A549 (cell line): ENCODE results near the gene SYNPO2. TPM values are rescaled to one million over a fixed set of nuclear protein-coding genes. Genes with fewer than 3 reads are reported as not detected.

Source experiments
- ATAC-seq, 2 experiments: fragments of 200-7000 bp in 1 of 2; fragments of >200 bp in 1 of 2; cut with Nextera tagmentation in 1 of 2; cut with Tn5 transposase in 1 of 2; 3 replicates each; pipeline versions ENCODE4 v1.8.0 to v1.9.1; 2018 to 2020; ENCODE audit warnings: mild to moderate bottlenecking in 1 of 2, moderate library complexity in 1 of 2
- CTCF ChIA-PET: fragments of 300-600 bp; sonication (Branson Sonifier 250); formaldehyde crosslinking; extraction: SDS; loops from one replicate; lab custom pipeline; 2021; ENCODE audit warnings: antibody characterized with exemption, inconsistent platforms; lab: Yijun Ruan, JAX
- POLR2A ChIA-PET: fragments of 350-600 bp; formaldehyde crosslinking; extraction: SDS; loops from one replicate; lab custom pipeline; 2021; ENCODE audit warnings: antibody characterized with exemption, inconsistent platforms; lab: Yijun Ruan, JAX
- DNase-seq, 2 experiments: peaks; one replicate each; pipeline versions ENCODE4 v3.0.0 to v3.0.0-alpha.2; 2011 to 2016; ENCODE audit warnings: low read depth in 1 of 2, low spot score in 1 of 2
- FAIRE-seq: peaks from 2 replicates; lab custom pipeline; 2011; peaks lifted over from hg19 to GRCh38; lab: Jason Lieb, UNC
- H3K27ac ChIP-seq, 2 experiments: fragments of >200 bp; sonication (Bioruptor Twin); formaldehyde crosslinking; 3 replicates each; pipeline ENCODE4 v1.5.1; 2016 to 2017
- H3K4me1 ChIP-seq: fragments of >200 bp; sonication (Bioruptor Twin); formaldehyde crosslinking; 3 replicates; pipeline ENCODE4 v1.6.1; 2016
- H3K4me2 ChIP-seq: fragments of >200 bp; sonication (Bioruptor Twin); formaldehyde crosslinking; 3 replicates; pipeline ENCODE4 v1.6.1; 2016
- H3K4me3 ChIP-seq: fragments of >200 bp; sonication (Bioruptor Twin); formaldehyde crosslinking; 3 replicates; pipeline ENCODE4 v1.5.1; 2016
- H3K9me3 ChIP-seq: fragments of >200 bp; sonication (Bioruptor Twin); formaldehyde crosslinking; 3 replicates; pipeline ENCODE4 v1.6.1; 2016
- BHLHE40 ChIP-seq: IDR thresholded peaks from 2 replicates; pipeline ENCODE4 v1.6.1; 2012; ENCODE audit warnings: low read depth, low read length, inconsistent platforms
- CBX2 ChIP-seq: fragments of 200-600 bp; sonication (generic); IDR thresholded peaks from 2 replicates; pipeline ENCODE4 v1.6.1; 2016; ENCODE audit warnings: low read depth, mild to moderate bottlenecking, borderline replicate concordance
- CBX8 ChIP-seq: fragments of 200-600 bp; sonication (generic); IDR thresholded peaks from 2 replicates; pipeline ENCODE4 v1.6.1; 2016
- E2F6 ChIP-seq: IDR thresholded peaks from 2 replicates; pipeline ENCODE4 v1.6.1; 2012; ENCODE audit warnings: low read depth, borderline replicate concordance
- EHMT2 ChIP-seq: fragments of 200-600 bp; sonication (generic); IDR thresholded peaks from 2 replicates; pipeline ENCODE4 v1.6.1; 2016; ENCODE audit warnings: antibody characterized with exemption, low read depth, mild to moderate bottlenecking, moderate library complexity
- ESRRA ChIP-seq: fragments of 150-350 bp; IDR thresholded peaks from 2 replicates; pipeline ENCODE4 v1.6.1; 2014; ENCODE audit warnings: mild to moderate bottlenecking, low read length, borderline replicate concordance
- FOSB ChIP-seq: fragments of 250-450 bp; sonication (Bioruptor Pico); IDR thresholded peaks from 2 replicates; pipeline ENCODE4 v1.5.0; 2020; ENCODE audit warnings: mild to moderate bottlenecking, moderate library complexity
- FOXS1 ChIP-seq: fragments of 250-450 bp; sonication (Bioruptor Pico); IDR thresholded peaks from 2 replicates; pipeline ENCODE4 v1.5.0; 2020; ENCODE audit warnings: mild to moderate bottlenecking, moderate library complexity
- GATA3 ChIP-seq: IDR thresholded peaks from 2 replicates; pipeline ENCODE4 v1.6.1; 2012; ENCODE audit warnings: borderline replicate concordance
- HDAC2 ChIP-seq: fragments of 200-600 bp; sonication (generic); IDR thresholded peaks from 2 replicates; pipeline ENCODE4 v1.6.1; 2016
- HMGXB4 ChIP-seq: fragments of 250-450 bp; sonication (Bioruptor Pico); IDR thresholded peaks from 2 replicates; pipeline ENCODE4 v1.5.0; 2021; ENCODE audit warnings: mild to moderate bottlenecking, moderate library complexity, borderline replicate concordance
- HOXB13 ChIP-seq: fragments of 250-450 bp; sonication (Bioruptor Pico); IDR thresholded peaks from 2 replicates; pipeline ENCODE4 v1.5.0; 2020; ENCODE audit warnings: low read depth, mild to moderate bottlenecking, moderate library complexity
- HOXB5 ChIP-seq: fragments of 250-450 bp; sonication (Bioruptor Pico); IDR thresholded peaks from 2 replicates; pipeline ENCODE4 v1.5.0; 2020; ENCODE audit warnings: mild to moderate bottlenecking, moderate library complexity
- JUNB ChIP-seq: fragments of >200 bp; sonication (Bioruptor Twin); formaldehyde crosslinking; IDR thresholded peaks from 2 replicates; pipeline ENCODE4 v1.6.1; 2016
- KDM1A ChIP-seq: fragments of 200-600 bp; sonication (generic); IDR thresholded peaks from 2 replicates; pipeline ENCODE4 v1.6.1; 2016; ENCODE audit warnings: low read depth, mild to moderate bottlenecking
- KDM5A ChIP-seq: fragments of 200-600 bp; sonication (generic); IDR thresholded peaks from 2 replicates; pipeline ENCODE4 v1.6.1; 2016; ENCODE audit warnings: antibody characterized with exemption, mild to moderate bottlenecking
- MAZ ChIP-seq: fragments of 150-350 bp; IDR thresholded peaks from 2 replicates; pipeline ENCODE4 v1.6.1; 2014; ENCODE audit warnings: antibody characterized with exemption, low read depth, low read length, borderline replicate concordance
- NPAS2 ChIP-seq: fragments of 250-450 bp; sonication (Bioruptor Pico); IDR thresholded peaks from 2 replicates; pipeline ENCODE4 v1.8.0; 2022; ENCODE audit warnings: mild to moderate bottlenecking, moderate library complexity, borderline replicate concordance
- PHF8 ChIP-seq: fragments of 200-600 bp; sonication (generic); IDR thresholded peaks from 2 replicates; pipeline ENCODE4 v1.6.1; 2016; ENCODE audit warnings: low read depth, mild to moderate bottlenecking, antibody characterized with exemption, moderate library complexity, borderline replicate concordance
- POLR2AphosphoS2 ChIP-seq: conservative IDR thresholded peaks from 2 replicates; pipeline ENCODE4 v1.6.1; 2012; ENCODE audit warnings: low read length, improper control_type of control experiment, inconsistent platforms
- RAD21 ChIP-seq, 2 experiments: fragments of >200 bp in 1 of 2; sonication (Bioruptor Twin) in 1 of 2; formaldehyde crosslinking in 1 of 2; IDR thresholded peaks in 1 of 2; conservative IDR thresholded peaks in 1 of 2; 2 replicates in 1 of 2; 3 replicates in 1 of 2; pipeline ENCODE4 v1.6.1; 2012 to 2018; ENCODE audit warnings: inconsistent platforms in 1 of 2
- RCOR1 ChIP-seq: fragments of 150-350 bp; IDR thresholded peaks from 2 replicates; pipeline ENCODE4 v1.6.1; 2014; ENCODE audit warnings: antibody characterized with exemption, low read length, low read depth
- REST ChIP-seq: fragments of 200-600 bp; sonication (generic); IDR thresholded peaks from 2 replicates; pipeline ENCODE4 v1.6.1; 2016; ENCODE audit warnings: antibody characterized with exemption, mild to moderate bottlenecking, moderate library complexity
- RNF2 ChIP-seq: fragments of 200-600 bp; sonication (generic); IDR thresholded peaks from 2 replicates; pipeline ENCODE4 v1.6.1; 2016; ENCODE audit warnings: low read depth, mild to moderate bottlenecking, antibody characterized with exemption, moderate library complexity, borderline replicate concordance
- SREBF2 ChIP-seq: fragments of 450-650 bp; IDR thresholded peaks from 2 replicates; pipeline ENCODE4 v1.6.1; 2014; ENCODE audit warnings: mild to moderate bottlenecking, moderate library complexity
- TFCP2L1 ChIP-seq: fragments of 250-450 bp; sonication (Bioruptor Pico); IDR thresholded peaks from 2 replicates; pipeline ENCODE4 v1.5.0; 2021; ENCODE audit warnings: mild to moderate bottlenecking
- TP53 ChIP-seq: fragments of 250-450 bp; sonication (Bioruptor Pico); IDR thresholded peaks from 2 replicates; pipeline ENCODE4 v1.5.0; 2021; ENCODE audit warnings: mild to moderate bottlenecking, moderate library complexity
- ZC3H11A ChIP-seq: fragments of 450-650 bp; IDR thresholded peaks from 2 replicates; pipeline ENCODE4 v1.6.1; 2014; ENCODE audit warnings: antibody characterized with exemption, mild to moderate bottlenecking
- ZFP36 ChIP-seq: fragments of 450-650 bp; IDR thresholded peaks from 2 replicates; pipeline ENCODE4 v1.6.1; 2014; ENCODE audit warnings: borderline replicate concordance; ENCODE audit not compliant: partially characterized antibody
- ZNF302 ChIP-seq: fragments of 250-450 bp; sonication (Bioruptor Pico); IDR thresholded peaks from 2 replicates; pipeline ENCODE4 v1.9.0; 2021; ENCODE audit warnings: inconsistent platforms, mild to moderate bottlenecking, moderate library complexity
- WGBS: methylation state at CpG from one replicate; pipeline ENCODE4 v1.1.6; 2017; ENCODE audit errors: missing lambda C conversion rate; 5-methylcytosine and 5-hydroxymethylcytosine counted together
- polyA plus RNA-seq, 4 experiments: library from polyadenylated mRNA; depleted of rRNA in 3 of 4; stranded (reverse); fragments of >200 nt; fragmentation: RNase III in 1 of 4; extraction: RNeasy Plus Mini Kit Qiagen cat#74134 plus additional on column Dnase treatment in 1 of 4; gene quantifications; 2 replicates in 3 of 4; 3 replicates in 1 of 4; pipeline ENCODE4 v1.2.3, GENCODE V29; 2011 to 2017
- TF ChIP-seq, protein P1 (sequence below): fragments of 150-350 bp; IDR thresholded peaks from 2 replicates; pipeline ENCODE4 v1.6.1; 2014; ENCODE audit warnings: low read depth, mild to moderate bottlenecking, low read length

The SYNPO2 gene
- polyA plus RNA-seq, 2 of the 4 experiments (the other 2 are of a cell fraction): 2.5 to 8.8 TPM

DNA sequence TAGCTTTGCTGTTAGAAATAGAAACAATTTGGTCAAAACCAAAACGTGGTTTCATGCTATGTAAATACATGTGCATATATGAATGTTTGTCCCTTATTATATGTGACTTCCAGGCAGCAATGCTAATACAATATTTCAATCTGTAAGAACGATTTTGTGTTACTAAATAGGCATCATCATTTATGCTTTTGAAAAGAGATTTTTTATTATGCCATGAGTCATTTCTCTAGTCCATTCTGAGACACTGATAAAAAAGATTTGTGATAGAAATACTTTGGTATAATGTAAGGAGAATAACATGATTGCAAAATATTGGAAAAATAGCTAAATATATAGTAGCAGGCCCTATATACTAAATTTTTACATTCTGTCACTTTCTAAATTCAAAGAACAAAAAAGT is 28.9 kb downstream of the SYNPO2 start:
- DNase-seq (no peak), ATAC-seq (no peak), FAIRE-seq (no peak)
- ChIA-PET CTCF (interaction anchor here (1.3 to 1.5 kb wide), 2 partner anchors 12 to 53 kb away, joined by 3 read pairs; no protein-coding TSS in a partner anchor), POLR2A (no interaction called here)
- Histone ChIP-seq H3K4me2 (no peak overlapping the region), H3K4me1 (peaks cover 11% of the 10 kb centered on the region; the same call in 1 of the 3 replicates), H3K27ac (no peak overlapping the region), H3K9me3 (no peaks in the 10 kb centered on the region), H3K4me3 (no peak overlapping the region)
- no peak for TF ChIP-seq FOXS1 (CRISPR knock-in tag)
- no peak for TF ChIP-seq ESRRA
- no peak for TF ChIP-seq EHMT2
- no peak for TF ChIP-seq ZNF302 (CRISPR knock-in tag)
- TF ChIP-seq KDM5A: no peak
- no peak for TF ChIP-seq ZC3H11A
- TF ChIP-seq RNF2: no peak
- TF ChIP-seq NPAS2 (CRISPR knock-in tag): no peak
- no peak for TF ChIP-seq FOSB (CRISPR knock-in tag)
- TF ChIP-seq JUNB: no peak
- no peak for TF ChIP-seq CBX8
- TF ChIP-seq MAZ: no peak
- TF ChIP-seq, protein P1, sequence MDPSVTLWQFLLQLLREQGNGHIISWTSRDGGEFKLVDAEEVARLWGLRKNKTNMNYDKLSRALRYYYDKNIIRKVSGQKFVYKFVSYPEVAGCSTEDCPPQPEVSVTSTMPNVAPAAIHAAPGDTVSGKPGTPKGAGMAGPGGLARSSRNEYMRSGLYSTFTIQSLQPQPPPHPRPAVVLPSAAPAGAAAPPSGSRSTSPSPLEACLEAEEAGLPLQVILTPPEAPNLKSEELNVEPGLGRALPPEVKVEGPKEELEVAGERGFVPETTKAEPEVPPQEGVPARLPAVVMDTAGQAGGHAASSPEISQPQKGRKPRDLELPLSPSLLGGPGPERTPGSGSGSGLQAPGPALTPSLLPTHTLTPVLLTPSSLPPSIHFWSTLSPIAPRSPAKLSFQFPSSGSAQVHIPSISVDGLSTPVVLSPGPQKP: no peak
- no peak for TF ChIP-seq KDM1A
- TF ChIP-seq HMGXB4: no peak
- no peak for TF ChIP-seq POLR2AphosphoS2
- no peak for TF ChIP-seq E2F6
- TF ChIP-seq SREBF2: no peak
- no peak for TF ChIP-seq CBX2
- 10% methylated on average over 2 of the region's 2 CpGs for WGBS

DNA sequence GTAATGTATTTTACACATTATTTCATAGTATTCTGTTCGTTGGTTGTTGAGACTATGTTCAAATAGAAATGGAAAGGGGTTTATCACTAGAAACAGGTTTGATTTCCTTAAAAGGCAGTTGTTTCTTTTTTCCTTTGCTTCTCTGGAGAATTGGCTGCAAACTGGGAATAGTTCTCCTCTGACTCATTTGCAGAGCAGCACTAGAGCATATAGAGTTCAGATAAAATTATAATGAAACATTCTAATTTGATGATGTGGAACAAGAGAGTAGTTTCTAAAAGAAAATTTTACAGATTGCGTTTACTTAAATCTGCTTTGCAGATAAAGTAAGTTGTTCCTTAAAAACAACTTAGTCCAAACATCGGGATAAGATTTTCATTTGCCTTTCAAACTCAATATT is 29.7 kb downstream of the SYNPO2 start:
- Histone ChIP-seq H3K4me1 (peaks cover 11% of the 10 kb centered on the region; the same call in 1 of the 3 replicates), H3K4me3 (no peak overlapping the region), H3K27ac (no peak overlapping the region), H3K4me2 (peak overlapping the region; percentile 16; the same call in 2 of the 3 replicates), H3K9me3 (no peaks in the 10 kb centered on the region)
- DNase-seq (peak in 1 of 2 experiments; percentile 10), ATAC-seq (no peak; a peak in 1 of 6 replicates), FAIRE-seq (no peak)
- POLR2A ChIA-PET: no interaction called here
- CTCF ChIA-PET: interaction anchor here (1.3 kb wide), 1 partner anchor 54 kb away, joined by 3 read pairs; no protein-coding TSS in a partner anchor
- 24% methylated on average over 3 of the region's 3 CpGs for WGBS
- TF ChIP-seq HDAC2: no peak
- no peak for TF ChIP-seq HOXB13 (CRISPR knock-in tag)
- TF ChIP-seq HOXB5 (CRISPR knock-in tag): no peak
- TF ChIP-seq RAD21 (conservative IDR thresholded peaks at IDR 0.05 in 1 of 2, IDR thresholded peaks at IDR 0.05 in 1 of 2): no peak
- TF ChIP-seq TFCP2L1 (CRISPR knock-in tag): no peak
- no peak for TF ChIP-seq GATA3
- TF ChIP-seq ZFP36: no peak
- no peak for TF ChIP-seq REST
- TF ChIP-seq ESRRA: no peak
- TF ChIP-seq PHF8: no peak
- TF ChIP-seq SREBF2: no peak
- no peak for TF ChIP-seq E2F6
- TF ChIP-seq RCOR1: no peak
- no peak for TF ChIP-seq BHLHE40
- no peak for TF ChIP-seq TP53 (CRISPR knock-in tag)
